Dermis blood vessel endothelial cell (primary cell): ENCODE data around the gene COA8. TPM values are rescaled to one million over a fixed set of nuclear protein-coding genes. Genes with fewer than 3 reads are reported as not detected.
"Not testable (repeated sequence)": the region's sequence is repeated elsewhere in the genome, so short reads cannot be mapped to it uniquely, and the experiment has no call there.

Experiments
- DNase-seq: peaks from one replicate; pipeline ENCODE4 v3.0.0; 2010
- total RNA-seq: library from RNA; depleted of rRNA; stranded (reverse); fragments of >200 nt; gene quantifications from 2 replicates; pipeline ENCODE4 v1.2.3, GENCODE V29; 2014

The COA8 gene
- total RNA-seq = 24.7 and 26.5 TPM in 2 replicates

DNA sequence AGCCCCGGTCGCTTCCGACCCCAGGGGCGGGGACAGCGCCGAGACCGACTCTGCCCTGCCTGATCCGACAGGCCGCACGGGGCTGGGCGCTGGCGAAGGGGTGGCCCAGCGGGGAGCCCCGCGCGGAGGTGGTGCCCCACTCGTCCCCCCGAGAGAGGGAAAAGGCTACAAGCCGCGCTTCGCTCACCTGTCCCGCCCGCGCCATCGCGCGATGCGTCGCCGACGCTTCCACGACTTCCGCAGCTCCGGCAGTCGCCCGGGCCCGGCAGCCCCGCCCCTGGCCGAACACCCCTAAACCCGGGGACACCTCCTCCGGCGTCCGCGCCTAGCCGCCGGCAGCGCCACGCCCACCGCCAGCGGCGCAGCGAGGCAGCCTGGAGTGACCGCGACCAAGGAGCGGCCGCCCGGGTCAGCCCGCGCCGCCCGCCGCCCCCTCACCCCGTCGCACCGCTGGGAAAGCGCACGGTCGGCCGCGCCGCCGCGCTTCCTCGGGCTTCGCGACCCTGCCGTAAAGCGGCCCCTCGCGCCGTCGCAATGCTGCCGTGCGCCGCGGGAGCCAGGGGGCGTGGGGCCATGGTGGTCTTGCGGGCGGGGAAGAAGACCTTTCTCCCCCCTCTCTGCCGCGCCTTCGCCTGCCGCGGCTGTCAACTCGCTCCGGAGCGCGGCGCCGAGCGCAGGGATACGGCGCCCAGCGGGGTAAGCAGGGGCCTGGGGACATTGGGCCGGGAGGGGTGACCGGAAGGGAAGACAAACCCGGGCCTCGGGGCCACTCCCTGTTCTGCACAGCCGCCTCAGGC lies at the start of gene COA8, which contains the start of gene BAG5:
COA8 (plus strand) TSS at position 532 of the 797 bp plus-strand sequence; CDS start at position 574, 42 bp downstream.
BAG5 (minus strand) TSS at position 229 of the 797 bp plus-strand sequence. CDS start 1,493 bp downstream, outside the sequence.
- peak; percentile 88 for DNase-seq

DNA sequence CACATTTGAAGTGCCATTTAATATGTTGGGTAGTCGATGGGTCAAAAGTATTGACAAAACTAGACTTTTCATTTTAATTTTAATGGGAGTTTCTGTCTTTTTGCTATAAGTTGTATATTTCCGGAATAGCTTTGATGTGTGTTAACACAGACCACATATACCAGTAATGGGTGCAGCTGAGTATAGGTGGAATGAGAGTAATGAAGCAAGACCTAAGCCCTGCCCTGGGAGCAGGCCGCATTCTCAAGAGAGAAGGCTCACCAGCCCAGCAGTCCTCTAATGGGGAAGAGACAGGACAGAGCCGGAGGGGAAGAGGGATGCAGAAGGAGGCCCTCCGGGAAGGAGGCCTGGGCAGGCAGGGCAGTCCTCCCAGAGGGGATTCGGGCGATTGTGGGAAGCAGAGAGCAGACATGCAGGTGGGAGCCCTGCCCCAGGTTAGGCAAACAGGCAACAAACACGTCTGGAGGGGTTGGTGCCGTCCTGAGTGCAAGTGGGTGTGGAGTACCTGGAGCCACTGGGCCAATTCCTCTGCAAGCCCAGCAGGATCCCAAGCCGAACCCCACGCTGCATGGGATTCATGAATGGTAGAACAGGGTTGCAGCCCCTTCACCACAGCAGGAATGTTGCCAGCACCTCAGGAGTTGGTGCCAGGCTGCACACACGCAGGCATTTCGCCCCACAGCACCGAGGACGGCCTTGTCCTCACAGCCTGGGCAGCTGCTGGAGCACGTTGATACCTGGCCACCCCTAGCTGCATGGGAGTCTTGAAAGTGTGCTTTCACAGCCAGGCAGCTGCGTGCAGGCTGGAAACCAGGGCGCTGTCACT lies 48.0 kb upstream of the COA8 start:
- DNase-seq = no peak

DNA sequence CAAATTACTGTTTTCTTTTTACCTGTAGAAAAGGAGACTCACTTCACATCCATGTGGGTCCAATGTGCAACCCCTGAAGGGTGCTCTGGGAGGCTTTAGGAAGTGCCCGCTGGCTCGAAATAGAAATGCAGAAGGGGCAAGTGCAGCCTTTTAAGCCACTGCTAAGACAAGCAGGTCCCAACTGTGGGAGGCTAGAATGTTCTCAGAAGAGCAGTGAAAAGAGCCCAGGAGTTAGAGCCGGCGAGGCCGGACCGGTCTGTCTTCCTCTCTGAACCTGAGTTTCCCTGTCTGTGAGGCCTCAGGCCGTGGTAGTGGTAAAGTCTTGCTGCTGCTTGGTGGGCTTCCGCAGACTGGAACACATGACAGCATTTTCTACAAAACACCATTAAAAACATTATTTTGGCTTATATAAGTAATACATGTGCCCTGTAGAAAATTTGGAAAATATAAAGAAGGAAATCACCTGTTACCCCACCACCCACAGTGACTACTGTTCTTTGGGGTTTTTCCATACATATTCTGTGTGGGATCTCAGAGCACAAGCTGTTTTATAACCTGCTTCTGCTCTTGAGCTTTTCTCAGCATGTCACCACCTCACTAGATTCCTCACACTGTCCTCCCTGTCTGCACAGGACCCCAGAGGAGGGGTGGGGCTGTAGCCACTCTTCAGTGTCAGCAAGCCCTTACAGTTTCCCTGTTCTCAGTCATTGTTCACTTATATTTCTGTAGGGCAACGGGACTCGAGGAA lies 46.2 kb upstream of the COA8 start:
- DNase-seq = no peak

- no peak for DNase-seq
Observed at GRCh38 chr14:103517174-103517566, 45.6 kb upstream of the COA8 start.

GRCh38 chr14:103517721-103518421 lies 44.9 kb upstream of the COA8 start:
- DNase-seq = no peak

GRCh38 chr14:103518422-103519042 lies 44.2 kb upstream of the COA8 start:
- peak; percentile 69 for DNase-seq

- no peak for DNase-seq
Observed at GRCh38 chr14:103519043-103519836, 43.5 kb upstream of the COA8 start.

GRCh38 chr14:103519837-103520212 lies 42.9 kb upstream of the COA8 start:
- no peak for DNase-seq

DNA sequence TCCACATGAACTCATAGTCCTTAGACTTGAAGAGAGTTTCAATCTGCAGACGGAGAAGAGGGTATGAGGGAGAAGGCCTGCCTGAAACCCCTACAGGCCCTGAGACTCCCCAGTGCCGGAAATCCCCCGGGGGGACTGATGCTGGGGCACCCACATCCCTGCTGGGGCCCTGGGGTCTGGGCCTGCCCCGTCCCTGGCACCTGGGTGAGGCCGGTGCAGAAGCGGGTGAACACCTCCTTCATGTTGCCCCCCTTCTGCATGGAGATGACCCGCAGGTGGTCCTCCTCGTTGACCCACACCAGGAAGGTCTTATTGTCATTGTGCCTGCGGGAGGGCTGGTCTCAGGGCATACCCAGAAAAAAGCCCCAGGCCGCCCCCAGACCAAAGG lies 42.5 kb upstream of the COA8 start:
- no peak for DNase-seq

DNA sequence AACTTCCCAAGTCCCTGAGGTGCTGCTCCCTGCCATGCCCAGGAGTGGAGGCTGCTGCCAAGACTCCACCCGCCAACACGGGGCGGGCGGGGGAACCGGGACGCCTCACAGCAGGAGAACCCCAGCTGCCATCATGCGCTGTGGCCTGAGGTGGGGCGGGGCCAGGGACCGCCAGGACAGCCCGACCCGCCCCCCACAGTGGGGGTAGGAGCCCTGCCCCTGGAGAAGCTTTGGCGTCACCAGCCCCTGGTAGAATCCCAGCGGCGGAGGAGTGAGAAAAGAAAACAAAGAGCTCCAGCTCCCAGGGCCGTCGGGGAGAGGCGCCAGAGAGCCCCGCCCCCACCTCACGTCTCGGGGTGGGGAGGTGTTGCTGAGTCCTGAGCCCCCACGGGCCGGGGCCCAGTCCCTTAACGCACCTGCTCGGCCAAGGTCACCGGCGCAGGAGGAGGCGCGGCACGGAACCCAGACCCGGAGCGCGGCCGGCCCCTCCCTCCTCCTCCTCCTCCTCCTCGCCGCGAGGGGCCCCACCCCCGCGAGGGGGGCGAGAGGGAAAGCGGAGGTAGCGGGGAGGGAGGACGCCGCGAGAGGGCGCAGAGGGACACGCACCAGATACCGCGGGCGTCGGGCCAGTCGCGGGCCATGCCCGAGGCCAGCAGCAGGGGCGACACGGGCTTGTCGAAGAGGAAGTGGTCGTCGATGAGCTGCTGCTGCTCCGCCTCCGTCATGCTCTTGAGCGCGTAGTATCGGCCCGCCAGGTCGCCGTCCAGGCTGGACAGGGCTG lies 41.9 kb upstream of the COA8 start:
- DNase-seq = peak; percentile 57

DNA sequence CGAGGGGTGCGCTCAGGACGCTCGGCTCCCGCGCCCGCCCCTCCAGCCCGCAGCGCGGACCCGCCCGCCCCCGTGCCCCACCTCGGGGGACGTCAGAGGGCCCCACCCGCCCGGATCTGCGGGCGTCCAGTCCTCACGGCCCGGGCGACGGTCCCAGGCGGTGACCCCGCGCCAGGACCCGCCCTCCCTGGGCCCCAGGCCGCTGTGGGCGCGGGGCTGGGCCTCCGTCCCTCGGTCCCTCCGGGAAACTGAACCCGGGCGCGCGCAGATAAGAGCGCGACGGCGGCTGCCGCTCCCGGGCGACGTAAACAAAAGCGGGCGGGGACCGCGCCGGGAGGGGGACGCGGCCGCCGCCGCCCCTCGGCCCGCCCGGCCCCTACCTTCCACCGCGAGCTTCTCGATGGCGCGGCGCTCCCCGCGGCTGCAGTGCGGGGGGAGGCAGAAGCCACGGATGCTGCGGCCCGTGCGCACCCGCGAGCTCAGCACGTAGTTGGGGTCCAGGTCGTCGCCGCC lies 41.3 kb upstream of the COA8 start:
- DNase-seq = no peak

GRCh38 chr14:103521951-103522563 lies 40.7 kb upstream of the COA8 start:
- no peak for DNase-seq

GRCh38 chr14:103522649-103523574 lies 39.8 kb upstream of the COA8 start, which contains the start of gene CKB:
CKB (minus strand) TSS chr14:103522830; CDS start chr14:103522493, 337 bp downstream.
- DNase-seq = peak; percentile 57

DNA sequence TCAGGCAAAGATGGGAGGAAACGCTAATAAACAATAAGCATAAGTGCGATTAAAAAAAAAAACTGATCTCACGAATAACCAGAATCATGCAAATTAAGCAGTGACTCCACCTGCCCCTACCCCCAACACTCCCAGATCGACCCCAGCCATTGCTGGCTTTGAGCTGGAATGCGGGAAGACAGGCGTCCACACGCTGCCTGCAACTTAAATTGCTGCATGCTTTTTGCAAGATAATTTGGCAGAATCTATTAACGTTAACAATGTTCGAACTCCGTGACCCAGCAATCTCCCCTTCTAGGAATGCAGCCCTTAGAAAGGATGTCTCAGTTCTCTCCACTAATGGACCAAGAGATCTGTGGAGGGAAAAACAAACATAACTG lies 39.2 kb upstream of the COA8 start:
- no peak for DNase-seq

- DNase-seq = no peak
Observed at GRCh38 chr14:103524002-103524935, 38.5 kb upstream of the COA8 start.

DNA sequence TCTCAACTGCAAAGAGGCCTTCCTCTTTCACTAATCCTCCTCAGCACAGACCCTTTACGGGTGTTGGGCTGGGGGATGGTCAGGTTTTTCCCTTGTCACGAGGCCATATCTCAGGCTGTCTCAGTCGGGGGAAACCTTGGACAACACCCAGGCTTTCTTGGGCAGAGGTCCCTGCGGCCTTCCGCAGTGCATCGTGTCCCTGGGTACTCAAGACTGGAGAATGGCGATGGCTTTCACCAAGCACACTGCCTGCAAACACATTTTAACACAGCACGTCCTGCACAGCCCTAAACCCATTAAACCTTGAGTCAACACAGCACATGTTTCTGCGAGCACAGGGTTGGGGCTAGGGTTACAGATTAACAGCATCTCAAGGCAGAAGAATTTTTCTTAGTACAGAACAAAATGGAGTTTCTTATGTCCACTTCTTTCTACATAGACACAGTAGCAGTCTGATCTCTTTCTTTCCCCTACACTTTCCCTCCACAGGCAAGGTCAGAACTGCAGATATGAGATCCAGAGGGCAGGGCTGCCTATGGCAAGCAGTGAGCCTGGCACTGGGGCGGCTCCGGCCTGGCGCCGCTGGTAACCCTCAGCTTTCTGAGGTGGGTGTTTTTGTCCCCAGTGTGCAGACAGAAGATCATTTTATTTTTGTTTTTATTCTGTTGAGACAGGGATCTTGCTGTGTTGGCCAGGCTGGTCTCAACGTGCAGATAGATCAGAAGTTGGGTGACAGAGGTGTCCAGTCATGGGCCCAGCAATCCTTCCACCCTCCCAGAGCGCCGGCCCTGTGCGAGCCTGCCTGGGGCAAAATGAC lies 37.1 kb upstream of the COA8 start:
- not testable (repeated sequence) for DNase-seq
